Measurements from ENCODE around the gene CSNK1D.
"Not testable (repeated sequence)": the region's sequence is repeated elsewhere in the genome, so short reads cannot be mapped to it uniquely, and the experiment has no call there.

CSNK1D gene

GRCh38 chr17:82256242-82256885, 17.1 kb downstream of the CSNK1D start:
- Histone ChIP-seq H3K36me3 (ENCODE audit: control insufficient read depth, insufficient read depth, low read length) (peaks cover 83% of the 10 kb centered on the region), H3K4me1 (ENCODE audit: control insufficient read depth, insufficient read depth, low read length) (no peaks in the 10 kb centered on the region), H3K27ac (ENCODE audit: low read depth, low read length) (no peak overlapping the region), H3K4me3 (ENCODE audit: low read depth, low read length) (no peak overlapping the region), H3K27me3 (ENCODE audit: control insufficient read depth, insufficient read depth, low read length) (no peaks in the 10 kb centered on the region), H3K9me3 (ENCODE audit: control insufficient read depth, insufficient read depth, low read depth, low read length) (no peaks in the 10 kb centered on the region), H3K9ac (ENCODE audit: low read length) (no peak overlapping the region)

DNA sequence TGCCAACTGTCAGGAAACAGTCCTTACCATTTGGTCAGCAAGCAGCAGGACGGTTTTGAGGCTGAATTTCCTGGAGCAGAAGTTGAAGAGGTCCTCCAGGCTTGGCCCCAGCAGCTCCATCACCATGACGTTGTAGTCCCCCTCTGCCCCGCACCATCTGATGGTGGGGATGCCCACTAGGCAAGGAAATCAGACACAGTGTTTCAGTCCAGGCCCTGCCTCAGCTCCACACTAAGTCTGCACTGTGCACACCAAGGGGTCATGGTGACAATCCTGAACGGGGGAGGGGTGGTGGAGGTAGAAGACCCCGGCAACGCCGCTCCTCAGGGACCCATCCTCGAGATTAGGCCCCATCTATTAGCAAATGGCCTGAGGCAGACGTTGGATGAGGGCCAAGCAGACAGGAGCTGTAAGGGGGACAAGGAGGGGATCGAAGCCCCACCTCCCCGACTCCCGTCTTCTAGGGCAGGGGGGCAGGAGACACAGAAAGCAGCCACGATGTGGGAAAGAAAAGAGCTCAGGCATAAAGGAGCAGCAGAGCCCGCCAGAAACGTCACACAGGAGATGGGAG, 18.0 kb downstream of the CSNK1D start:
- peaks cover 83% of the 10 kb centered on the region for H3K36me3 ChIP-seq (ENCODE audit: control insufficient read depth, insufficient read depth, low read length)
- H3K27ac ChIP-seq (ENCODE audit: low read depth, low read length): no peak overlapping the region
- no peak overlapping the region for H3K9ac ChIP-seq (ENCODE audit: low read length)
- H3K9me3 ChIP-seq (ENCODE audit: control insufficient read depth, insufficient read depth, low read depth, low read length): no peaks in the 10 kb centered on the region
- no peaks in the 10 kb centered on the region for H3K27me3 ChIP-seq (ENCODE audit: control insufficient read depth, insufficient read depth, low read length)
- no peak overlapping the region for H3K4me3 ChIP-seq (ENCODE audit: low read depth, low read length)
- no peaks in the 10 kb centered on the region for H3K4me1 ChIP-seq (ENCODE audit: control insufficient read depth, insufficient read depth, low read length)

GRCh38 chr17:82254746-82255145, 18.8 kb downstream of the CSNK1D start:
- not testable (repeated sequence) for H3K27ac ChIP-seq (ENCODE audit: low read depth, low read length); H3K4me3 ChIP-seq (ENCODE audit: low read depth, low read length); H3K27me3 ChIP-seq (ENCODE audit: control insufficient read depth, insufficient read depth, low read length); H3K9me3 ChIP-seq (ENCODE audit: control insufficient read depth, insufficient read depth, low read depth, low read length); H3K9ac ChIP-seq (ENCODE audit: low read length); H3K4me1 ChIP-seq (ENCODE audit: control insufficient read depth, insufficient read depth, low read length)
- H3K36me3 ChIP-seq (ENCODE audit: control insufficient read depth, insufficient read depth, low read length): peaks cover 83% of the 10 kb centered on the region

- not testable (repeated sequence) for H3K4me1 ChIP-seq (ENCODE audit: control insufficient read depth, insufficient read depth, low read length); H3K9me3 ChIP-seq (ENCODE audit: control insufficient read depth, insufficient read depth, low read depth, low read length); H3K27ac ChIP-seq (ENCODE audit: low read depth, low read length); H3K27me3 ChIP-seq (ENCODE audit: control insufficient read depth, insufficient read depth, low read length); H3K4me3 ChIP-seq (ENCODE audit: low read depth, low read length); H3K9ac ChIP-seq (ENCODE audit: low read length)
- peaks cover 83% of the 10 kb centered on the region for H3K36me3 ChIP-seq (ENCODE audit: control insufficient read depth, insufficient read depth, low read length)
Measured at GRCh38 chr17:82254096-82254495, 19.4 kb downstream of the CSNK1D start.

DNA sequence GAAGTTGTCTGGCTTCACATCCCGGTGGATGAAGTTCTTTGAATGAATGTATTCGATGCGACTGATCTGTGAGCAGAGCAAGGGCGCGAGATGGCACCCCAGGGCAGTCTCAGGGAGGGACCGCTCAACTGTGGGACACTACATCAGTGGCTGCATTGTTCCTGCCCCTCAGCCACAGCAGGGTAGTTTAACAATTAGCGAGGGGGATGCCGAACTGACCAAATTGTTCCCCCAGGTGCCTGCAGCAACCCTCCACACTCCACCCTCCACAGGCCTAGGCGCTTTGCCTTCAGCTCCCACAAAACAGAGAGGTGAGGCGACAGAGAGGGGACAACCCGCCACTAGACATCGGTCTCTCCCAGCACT, 20.3 kb downstream of the CSNK1D start:
- Histone ChIP-seq H3K9me3 (ENCODE audit: control insufficient read depth, insufficient read depth, low read depth, low read length) (no peaks in the 10 kb centered on the region), H3K4me3 (ENCODE audit: low read depth, low read length) (no peak overlapping the region), H3K27me3 (ENCODE audit: control insufficient read depth, insufficient read depth, low read length) (no peaks in the 10 kb centered on the region), H3K36me3 (ENCODE audit: control insufficient read depth, insufficient read depth, low read length) (peaks cover 83% of the 10 kb centered on the region), H3K4me1 (ENCODE audit: control insufficient read depth, insufficient read depth, low read length) (no peaks in the 10 kb centered on the region), H3K9ac (ENCODE audit: low read length) (no peak overlapping the region), H3K27ac (ENCODE audit: low read depth, low read length) (no peak overlapping the region)

- Histone ChIP-seq H3K27ac (ENCODE audit: low read depth, low read length) (no peak overlapping the region), H3K4me3 (ENCODE audit: low read depth, low read length) (no peak overlapping the region), H3K9ac (ENCODE audit: low read length) (no peak overlapping the region), H3K36me3 (ENCODE audit: control insufficient read depth, insufficient read depth, low read length) (peaks cover 86% of the 10 kb centered on the region), H3K4me1 (ENCODE audit: control insufficient read depth, insufficient read depth, low read length) (no peaks in the 10 kb centered on the region), H3K27me3 (ENCODE audit: control insufficient read depth, insufficient read depth, low read length) (no peaks in the 10 kb centered on the region), H3K9me3 (ENCODE audit: control insufficient read depth, insufficient read depth, low read depth, low read length) (no peaks in the 10 kb centered on the region)
Measured at GRCh38 chr17:82252511-82253178, 20.9 kb downstream of the CSNK1D start.

DNA sequence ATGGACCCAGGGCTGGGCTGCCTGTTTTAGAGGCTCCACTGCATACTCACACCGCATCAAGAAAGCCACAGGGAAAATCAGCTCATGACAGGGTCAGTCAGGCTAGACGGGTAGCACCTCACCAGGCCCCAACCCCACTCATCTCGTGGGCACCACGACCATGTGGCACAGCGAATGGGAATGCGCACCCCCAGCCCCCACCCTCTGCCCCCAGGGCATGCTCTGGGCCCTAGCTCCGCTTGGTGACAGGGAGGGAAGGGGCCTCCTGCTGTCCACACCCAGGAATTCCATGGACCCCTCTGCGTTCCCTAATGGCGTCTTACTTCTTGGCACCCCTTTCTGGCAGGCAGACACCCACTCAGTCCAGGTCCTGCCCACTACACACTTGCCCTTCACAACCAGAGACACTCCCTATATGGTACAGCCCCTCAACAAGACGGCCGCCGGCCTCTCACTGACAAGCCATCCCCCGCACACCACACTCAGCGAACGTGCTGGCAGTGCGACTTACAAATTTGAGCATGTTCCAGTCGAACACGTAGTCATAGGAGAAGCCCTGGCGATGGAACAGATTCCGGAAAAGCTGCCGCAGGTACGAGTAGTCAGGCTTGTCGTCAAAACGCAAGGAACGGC, 22.5 kb downstream of the CSNK1D start:
- no peaks in the 10 kb centered on the region for H3K27me3 ChIP-seq (ENCODE audit: control insufficient read depth, insufficient read depth, low read length)
- H3K4me1 ChIP-seq (ENCODE audit: control insufficient read depth, insufficient read depth, low read length): no peaks in the 10 kb centered on the region
- no peaks in the 10 kb centered on the region for H3K9me3 ChIP-seq (ENCODE audit: control insufficient read depth, insufficient read depth, low read depth, low read length)
- H3K4me3 ChIP-seq (ENCODE audit: low read depth, low read length): no peak overlapping the region
- H3K27ac ChIP-seq (ENCODE audit: low read depth, low read length): no peak overlapping the region
- H3K9ac ChIP-seq (ENCODE audit: low read length): no peak overlapping the region
- H3K36me3 ChIP-seq (ENCODE audit: control insufficient read depth, insufficient read depth, low read length): peaks cover 86% of the 10 kb centered on the region

- H3K27ac ChIP-seq (ENCODE audit: low read depth, low read length): no peak overlapping the region
- no peaks in the 10 kb centered on the region for H3K9me3 ChIP-seq (ENCODE audit: control insufficient read depth, insufficient read depth, low read depth, low read length)
- H3K4me1 ChIP-seq (ENCODE audit: control insufficient read depth, insufficient read depth, low read length): no peaks in the 10 kb centered on the region
- H3K9ac ChIP-seq (ENCODE audit: low read length): no peak overlapping the region
- H3K36me3 ChIP-seq (ENCODE audit: control insufficient read depth, insufficient read depth, low read length): peaks cover 86% of the 10 kb centered on the region
- no peak overlapping the region for H3K4me3 ChIP-seq (ENCODE audit: low read depth, low read length)
- no peaks in the 10 kb centered on the region for H3K27me3 ChIP-seq (ENCODE audit: control insufficient read depth, insufficient read depth, low read length)
Measured at GRCh38 chr17:82249896-82250581, 23.5 kb downstream of the CSNK1D start.

DNA sequence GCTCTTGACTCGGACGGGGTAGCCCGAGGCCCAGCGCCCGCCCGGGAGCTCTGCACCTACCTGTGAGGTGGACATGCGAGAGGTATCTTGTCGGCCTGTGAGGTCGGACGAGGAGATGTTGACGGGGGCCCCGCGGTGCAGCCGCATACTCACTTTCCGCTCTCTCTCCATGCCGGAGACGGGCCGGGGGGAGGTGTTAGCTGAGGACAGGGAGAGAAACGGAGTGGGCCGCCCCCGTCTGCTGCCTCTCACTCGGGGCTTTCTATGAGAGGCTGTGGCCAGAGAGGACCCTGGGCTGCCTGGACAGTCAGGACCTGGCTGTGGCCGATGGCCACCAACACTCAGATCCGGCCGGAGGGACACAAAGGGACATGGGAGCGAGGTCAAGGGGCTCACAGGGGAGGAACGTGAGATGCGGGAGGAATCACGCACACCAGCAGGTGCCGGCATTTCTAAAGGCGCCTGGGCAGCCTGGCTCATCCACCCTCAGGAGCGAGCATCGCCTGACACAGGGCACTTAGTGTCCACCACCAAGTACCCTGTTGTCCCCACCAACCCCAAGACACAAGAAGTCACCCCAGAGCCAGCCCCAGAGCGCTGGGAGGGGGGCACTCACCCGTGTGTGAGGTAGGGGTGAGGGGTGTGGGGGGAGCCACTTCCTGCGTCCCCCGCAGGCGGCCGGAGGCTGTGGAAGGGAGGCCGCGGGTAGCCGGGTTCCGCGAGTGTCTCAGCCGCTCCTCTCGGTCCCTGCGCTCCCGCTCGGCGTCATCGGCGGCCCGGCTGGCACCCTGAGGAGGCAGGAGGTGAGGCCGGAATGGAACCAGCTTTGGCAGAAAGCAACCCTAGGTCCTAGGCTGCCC, 24.5 kb downstream of the CSNK1D start:
- no peaks in the 10 kb centered on the region for H3K4me1 ChIP-seq (ENCODE audit: control insufficient read depth, insufficient read depth, low read length)
- no peak overlapping the region for H3K4me3 ChIP-seq (ENCODE audit: low read depth, low read length)
- peaks cover 96% of the 10 kb centered on the region for H3K36me3 ChIP-seq (ENCODE audit: control insufficient read depth, insufficient read depth, low read length)
- no peaks in the 10 kb centered on the region for H3K9me3 ChIP-seq (ENCODE audit: control insufficient read depth, insufficient read depth, low read depth, low read length)
- no peak overlapping the region for H3K9ac ChIP-seq (ENCODE audit: low read length)
- no peaks in the 10 kb centered on the region for H3K27me3 ChIP-seq (ENCODE audit: control insufficient read depth, insufficient read depth, low read length)
- H3K27ac ChIP-seq (ENCODE audit: low read depth, low read length): no peak overlapping the region

GRCh38 chr17:82247856-82248671, 25.4 kb downstream of the CSNK1D start:
- Histone ChIP-seq H3K9ac (ENCODE audit: low read length) (no peak overlapping the region), H3K4me3 (ENCODE audit: low read depth, low read length) (no peak overlapping the region), H3K27ac (ENCODE audit: low read depth, low read length) (no peak overlapping the region), H3K27me3 (ENCODE audit: control insufficient read depth, insufficient read depth, low read length) (no peaks in the 10 kb centered on the region), H3K4me1 (ENCODE audit: control insufficient read depth, insufficient read depth, low read length) (no peaks in the 10 kb centered on the region), H3K36me3 (ENCODE audit: control insufficient read depth, insufficient read depth, low read length) (peaks cover 100% of the 10 kb centered on the region), H3K9me3 (ENCODE audit: control insufficient read depth, insufficient read depth, low read depth, low read length) (no peaks in the 10 kb centered on the region)
